ENCODE results near the gene ABLIM2. TPM values are rescaled to one million over a fixed set of nuclear protein-coding genes. Genes with fewer than 3 reads are reported as not detected.

ABLIM2 gene
- total RNA-seq, 1 experiment from 2014 or later = 6.1 TPM

- no peaks in the 10 kb centered on the region for H4K20me1 ChIP-seq (ENCODE audit: insufficient read depth)
- no peaks in the 10 kb centered on the region for H3K9me3 ChIP-seq (ENCODE audit: control insufficient read depth in 1 of 2, insufficient read depth in 1 of 2, low read depth in 1 of 2, low read length in 2 of 2)
- TF ChIP-seq ATF3 (IDR thresholded peaks at IDR 0.05) (no peak), ELF1 (IDR thresholded peaks at IDR 0.05; ENCODE audit: borderline replicate concordance, low read depth) (no peak)
- ChIA-PET CTCF (no interaction called here), RAD21 (ENCODE audit: low non-redundant PET in 1 of 2, low total read pairs in 2 of 2, uncharacterized antibody in 2 of 2, unreplicated experiment in 2 of 2) (no interaction called here), POLR2A (no interaction called here)
- no peaks in the 10 kb centered on the region for H3K27me3 ChIP-seq (ENCODE audit: insufficient read depth, low read length)
- H3K27ac ChIP-seq (ENCODE audit: low read depth, low read length) = peak overlapping the region; percentile 86
- peak overlapping the region; percentile 0 to 44; a peak in 1 of 4 replicates for H3K4me3 ChIP-seq (replicated peaks in 1 of 2; ENCODE audit: low read depth in 1 of 2, low read length in 2 of 2)
- no peak for ATAC-seq
- no peaks in the 10 kb centered on the region for H3K79me2 ChIP-seq (ENCODE audit: insufficient read depth, low read length)
- peak overlapping the region; percentile 76 for H3K4me2 ChIP-seq (ENCODE audit: low read length)
- peaks cover 51 to 68% of the 10 kb centered on the region in 2 experiments for H3K4me1 ChIP-seq (ENCODE audit: control insufficient read depth in 1 of 2, insufficient read depth in 2 of 2, low read length in 2 of 2)
- no peaks in the 10 kb centered on the region for H3K36me3 ChIP-seq (ENCODE audit: control insufficient read depth in 1 of 2, insufficient read depth in 2 of 2, low read length in 2 of 2)
- intact Hi-C loops (cut with micrococcal nuclease) = loop anchor here (5.0 kb wide), 1 partner anchor 129 kb away; no protein-coding TSS in a partner anchor
- no peak overlapping the region for H2AFZ ChIP-seq (ENCODE audit: low read depth, low read length, poor library complexity, severe bottlenecking)
- H3K9ac ChIP-seq (ENCODE audit: low read length) = peak overlapping the region; percentile 54
- H3K9me2 ChIP-seq (ENCODE audit: insufficient read depth) = no peaks in the 10 kb centered on the region
- no TSS peak for BruUV-seq (replicated peaks)
- DNase-seq (ENCODE audit: low read depth, low spot score) = no peak
Measured at GRCh38 chr4:7971159-7971631, 187.4 kb downstream of the ABLIM2 start.

- intact Hi-C loops (cut with micrococcal nuclease) = loop anchor here (5.0 kb wide), 1 partner anchor 128 kb away; no protein-coding TSS in a partner anchor
- Histone ChIP-seq H3K27ac (ENCODE audit: low read depth, low read length) (peak overlapping the region; percentile 86), H3K27me3 (ENCODE audit: insufficient read depth, low read length) (no peaks in the 10 kb centered on the region), H3K4me3 (replicated peaks in 1 of 2; ENCODE audit: low read depth in 1 of 2, low read length in 2 of 2) (peak overlapping the region; percentile 31 to 44), H3K36me3 (ENCODE audit: control insufficient read depth in 1 of 2, insufficient read depth in 2 of 2, low read length in 2 of 2) (no peaks in the 10 kb centered on the region), H3K4me1 (ENCODE audit: control insufficient read depth in 1 of 2, insufficient read depth in 2 of 2, low read length in 2 of 2) (peaks cover 51 to 69% of the 10 kb centered on the region in 2 experiments), H3K9me2 (ENCODE audit: insufficient read depth) (no peaks in the 10 kb centered on the region), H3K79me2 (ENCODE audit: insufficient read depth, low read length) (no peaks in the 10 kb centered on the region), H3K9me3 (ENCODE audit: control insufficient read depth in 1 of 2, insufficient read depth in 1 of 2, low read depth in 1 of 2, low read length in 2 of 2) (no peaks in the 10 kb centered on the region), H3K9ac (ENCODE audit: low read length) (peak overlapping the region; percentile 54), H4K20me1 (ENCODE audit: insufficient read depth) (no peaks in the 10 kb centered on the region), H3K4me2 (ENCODE audit: low read length) (peak overlapping the region; percentile 76), H2AFZ (ENCODE audit: low read depth, low read length, poor library complexity, severe bottlenecking) (no peak overlapping the region)
- ATAC-seq = no peak
- CTCF ChIA-PET = no interaction called here
- DNase-seq (ENCODE audit: low read depth, low spot score) = no peak
- TF ChIP-seq SIN3A (IDR thresholded peaks at IDR 0.05; ENCODE audit: low read depth) (no peak), ELF1 (IDR thresholded peaks at IDR 0.05; ENCODE audit: borderline replicate concordance, low read depth) (no peak), CBX3 (IDR thresholded peaks at IDR 0.05; ENCODE audit: low read depth) (no peak), POLR2A (IDR thresholded peaks at IDR 0.05; ENCODE audit: borderline replicate concordance, extremely low read depth, insufficient read depth, insufficient read length) (no peak), ZNF274 (IDR thresholded peaks at IDR 0.05; ENCODE audit: low read depth, low read length) (no peak), ZFX (IDR thresholded peaks at IDR 0.05) (no peak), POLR2AphosphoS5 (IDR thresholded peaks at IDR 0.05; ENCODE audit: low read depth, low read length) (no peak), SP1 (IDR thresholded peaks at IDR 0.05; ENCODE audit: low read depth) (no peak), JUND (IDR thresholded peaks at IDR 0.05) (no peak), ATF3 (IDR thresholded peaks at IDR 0.05) (no peak), FOSL1 (IDR thresholded peaks at IDR 0.05; ENCODE audit: low read depth) (no peak), MAX (IDR thresholded peaks at IDR 0.05) (no peak), EGR1 (IDR thresholded peaks at IDR 0.05; ENCODE audit: low read depth) (no peak)
- RAD21 ChIA-PET (ENCODE audit: low non-redundant PET in 1 of 2, low total read pairs in 2 of 2, uncharacterized antibody in 2 of 2, unreplicated experiment in 2 of 2) = no interaction called here
- no TSS peak for BruUV-seq (replicated peaks)
- POLR2A ChIA-PET = no interaction called here
Measured at GRCh38 chr4:7970361-7970946, 188.2 kb downstream of the ABLIM2 start.
